Aorta (tissue), 5 donors: ENCODE results near the gene DEUP1. TPM values are rescaled to one million over a fixed set of nuclear protein-coding genes. Genes with fewer than 3 reads are reported as not detected.

Source experiments
- ATAC-seq: fragments of 200-7000 bp; cut with Tn5 transposase; one replicate; pipeline ENCODE4 v1.9.1; 2022; ENCODE audit warnings: moderate library complexity; ENCODE audit not compliant: low FRiP score
- DNase-seq, 2 donors: peaks; one replicate each; pipeline ENCODE4 v3.0.0-alpha.2; 2020
- H3K27ac ChIP-seq, 2 donors: one replicate each; pipeline ENCODE4 v1.5.1; 2013; ENCODE audit warnings: low read length in 2 of 2, mild to moderate bottlenecking in 2 of 2, moderate library complexity in 2 of 2, control low read depth in 1 of 2, inconsistent platforms in 1 of 2, low read depth in 1 of 2
- H3K27me3 ChIP-seq, 2 donors: one replicate each; pipeline ENCODE4 v1.6.1; 2013; ENCODE audit warnings: control low read depth in 1 of 2, low read length in 1 of 2, mild to moderate bottlenecking in 1 of 2, moderate library complexity in 1 of 2; ENCODE audit not compliant: insufficient read depth in 2 of 2, control insufficient read depth in 1 of 2
- H3K36me3 ChIP-seq, 2 donors: one replicate each; pipeline ENCODE4 v1.6.1; 2013; ENCODE audit warnings: control low read depth in 1 of 2, low read length in 1 of 2, mild to moderate bottlenecking in 1 of 2; ENCODE audit not compliant: insufficient read depth in 2 of 2, control insufficient read depth in 1 of 2
- H3K4me1 ChIP-seq, 2 donors: one replicate each; pipeline ENCODE4 v1.6.1; 2013; ENCODE audit warnings: low read length in 2 of 2, control low read depth in 1 of 2, mild to moderate bottlenecking in 1 of 2, moderate library complexity in 1 of 2; ENCODE audit not compliant: insufficient read depth in 2 of 2, control insufficient read depth in 1 of 2
- H3K4me3 ChIP-seq, 2 donors: one replicate each; pipeline ENCODE4 v1.5.1; 2013; ENCODE audit warnings: low read length in 2 of 2, control low read depth in 1 of 2, mild to moderate bottlenecking in 1 of 2
- H3K9me3 ChIP-seq: one replicate; pipeline ENCODE4 v1.6.1; 2013; ENCODE audit warnings: mild to moderate bottlenecking, low read length; ENCODE audit not compliant: control insufficient read depth
- WGBS, 2 donors: extraction: QIAGEN DNeasy Blood & Tissue Kit; methylation state at CpG; one replicate each; pipeline ENCODE4 v1.1.7; 2013; 5-methylcytosine and 5-hydroxymethylcytosine counted together
- intact Hi-C, 2 donors: fragments of 100-400 bp; cut with DNase I; formaldehyde crosslinking; loops; one replicate each; pipeline versions ENCODE4 v1.14.2 to v1.15.0; 2022
- polyA plus RNA-seq, 2 donors: library from polyadenylated mRNA; stranded (reverse); fragments of 200-250 nt; gene quantifications; one replicate each; pipeline ENCODE4 v1.2.3, GENCODE V29; 2013
- total RNA-seq, 2 donors: library from RNA; stranded (reverse); fragmentation: NEBNext Ultra II Directional; extraction: Animal tissue kit (Norgen Biotek cat#: 25700); gene quantifications; one replicate each; pipeline ENCODE4 v1.2.1, GENCODE V29; 2021
- donor health status: healthy with polysubstance abuse.
- donor health status: Bipolar disorder and iron deficiency.
- donor health status: DM: no; HTN: no; CAD: no.
- donor health status: DM: no; HTN: no; CAD: no.
- donor health status: DM: yes; HTN: yes; CAD: no.

The DEUP1 gene
- total and polyA plus RNA-seq, 4 donors: not detected

- Histone ChIP-seq H3K4me1 (no peaks in the 10 kb centered on the region), H3K27me3 (no peaks in the 10 kb centered on the region), H3K4me3 (peak overlapping the region in 1 of 2 donors; percentile 8), H3K36me3 (no peaks in the 10 kb centered on the region), H3K9me3 (no peaks in the 10 kb centered on the region), H3K27ac (no peak overlapping the region)
- ATAC-seq: no peak
- intact Hi-C loops: loop anchor here in 1 of 2 donors (10.0 kb wide), 1 partner anchor 295 kb away; no protein-coding TSS in a partner anchor
- WGBS, 2 donors: 4 to 7% methylated on average over 14 to 16 of the region's 16 CpGs
- no peak for DNase-seq
Measured at GRCh38 chr11:93329936-93330445, 551 bp upstream of the DEUP1 start.

- Histone ChIP-seq H3K27me3 (no peaks in the 10 kb centered on the region), H3K27ac (no peak overlapping the region), H3K36me3 (no peaks in the 10 kb centered on the region), H3K4me3 (no peak overlapping the region), H3K4me1 (peaks cover 0 to 3% of the 10 kb centered on the region in 2 donors), H3K9me3 (no peaks in the 10 kb centered on the region)
- DNase-seq: no peak
- ATAC-seq: no peak
- 68 to 70% methylated on average over 2 of the region's 2 CpGs for WGBS, 2 donors
- intact Hi-C loops: no loop called here
Measured at GRCh38 chr11:93340223-93340622, 9.7 kb downstream of the DEUP1 start.

- Histone ChIP-seq H3K4me3 (no peak overlapping the region), H3K36me3 (no peaks in the 10 kb centered on the region), H3K27me3 (no peaks in the 10 kb centered on the region), H3K9me3 (no peaks in the 10 kb centered on the region), H3K4me1 (peaks cover 0 to 3% of the 10 kb centered on the region in 2 donors), H3K27ac (no peak overlapping the region)
- ATAC-seq (no peak), DNase-seq (no peak)
- 93 to 100% methylated on average over 2 of the region's 2 CpGs for WGBS, 2 donors
- intact Hi-C loops: no loop called here
Measured at GRCh38 chr11:93344855-93345333, 14.4 kb downstream of the DEUP1 start.

- ATAC-seq (no peak), DNase-seq (no peak)
- Histone ChIP-seq H3K36me3 (no peaks in the 10 kb centered on the region), H3K27me3 (no peaks in the 10 kb centered on the region), H3K4me1 (peaks cover 0 to 2% of the 10 kb centered on the region in 2 donors), H3K27ac (no peak overlapping the region), H3K4me3 (no peak overlapping the region), H3K9me3 (peaks cover 2% of the 10 kb centered on the region)
- WGBS, 2 donors: 76 to 79% methylated on average over 2 of the region's 2 CpGs
- intact Hi-C loops: no loop called here
Measured at GRCh38 chr11:93348930-93349329, 18.4 kb downstream of the DEUP1 start.

DNA sequence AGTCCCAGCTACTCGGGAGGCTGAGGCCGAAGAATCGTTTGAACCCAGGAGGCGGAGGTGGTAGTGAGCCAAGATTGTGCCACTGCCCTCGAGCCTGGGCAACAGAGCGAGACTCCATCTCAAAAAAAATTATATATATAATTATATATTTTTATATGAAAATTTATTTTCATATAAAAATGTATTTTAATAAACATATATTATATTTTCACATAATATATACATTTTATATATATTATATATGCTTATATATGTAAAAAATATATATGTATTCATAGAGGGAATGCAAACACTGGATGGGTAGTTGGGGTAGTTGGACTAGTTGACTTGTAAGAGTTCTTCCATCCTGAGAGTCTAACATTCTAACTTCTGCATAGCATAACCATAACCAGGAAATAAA is 20.3 kb downstream of the DEUP1 start:
- intact Hi-C loops: no loop called here
- no peak for DNase-seq
- no peak overlapping the region for H3K27ac ChIP-seq
- no peaks in the 10 kb centered on the region for H3K36me3 ChIP-seq
- peaks cover 2% of the 10 kb centered on the region for H3K9me3 ChIP-seq
- no peak for ATAC-seq
- no peaks in the 10 kb centered on the region for H3K27me3 ChIP-seq
- no peaks in the 10 kb centered on the region for H3K4me1 ChIP-seq
- 95 to 97% methylated on average over 6 of the region's 6 CpGs for WGBS, 2 donors
- no peak overlapping the region for H3K4me3 ChIP-seq

DNA sequence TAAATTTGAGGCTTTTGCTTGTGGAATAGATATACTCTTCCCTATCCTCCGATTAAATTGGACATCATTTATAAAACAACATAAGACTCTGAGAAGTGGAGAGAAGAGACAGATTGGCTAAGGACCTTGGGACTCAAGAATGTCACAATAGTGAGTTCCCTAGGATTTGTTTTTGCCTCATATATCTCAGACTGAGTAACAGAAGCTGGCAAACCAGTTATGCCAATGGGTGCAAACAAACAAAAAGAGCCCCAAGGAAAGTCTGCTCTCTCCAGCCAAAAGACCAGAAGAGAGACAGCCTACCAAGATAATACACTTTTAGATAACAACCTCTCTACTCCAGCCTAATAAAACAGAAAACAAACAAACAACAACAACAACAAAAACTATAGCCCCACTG is 28.9 kb downstream of the DEUP1 start:
- Histone ChIP-seq H3K27me3 (no peaks in the 10 kb centered on the region), H3K4me3 (no peak overlapping the region), H3K36me3 (no peaks in the 10 kb centered on the region), H3K4me1 (no peaks in the 10 kb centered on the region), H3K9me3 (no peaks in the 10 kb centered on the region), H3K27ac (no peak overlapping the region)
- DNase-seq (no peak), ATAC-seq (no peak)
- WGBS, 2 donors: 92% methylated on average over 1 of the region's 1 CpG
- intact Hi-C loops: no loop called here

DNA sequence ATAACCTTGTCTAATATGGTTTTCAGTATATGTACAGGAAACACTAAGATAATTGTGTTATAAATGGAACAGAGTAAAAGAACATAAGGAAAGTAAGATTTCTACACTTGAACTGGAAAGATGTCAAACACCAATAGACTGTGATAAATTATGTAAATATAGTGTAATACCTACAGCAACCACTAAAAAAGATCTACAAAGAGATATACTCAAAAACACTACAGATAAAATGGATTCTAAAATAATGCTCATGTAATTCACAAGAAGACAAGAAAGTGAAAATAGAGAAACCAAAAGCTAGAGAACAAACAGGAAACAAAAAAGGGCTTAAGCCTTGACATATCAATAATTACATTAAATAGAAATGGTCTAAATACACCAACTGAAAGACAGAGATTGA is 30.9 kb downstream of the DEUP1 start:
- DNase-seq (no peak), ATAC-seq (no peak)
- intact Hi-C loops: no loop called here
- no peaks in the 10 kb centered on the region for H3K27me3 ChIP-seq
- no peak overlapping the region for H3K4me3 ChIP-seq
- H3K27ac ChIP-seq: no peak overlapping the region
- no peaks in the 10 kb centered on the region for H3K9me3 ChIP-seq
- H3K36me3 ChIP-seq: no peaks in the 10 kb centered on the region
- no peaks in the 10 kb centered on the region for H3K4me1 ChIP-seq

- no peak overlapping the region for H3K27ac ChIP-seq
- H3K27me3 ChIP-seq: no peaks in the 10 kb centered on the region
- H3K36me3 ChIP-seq: no peaks in the 10 kb centered on the region
- WGBS, 2 donors: 86 to 93% methylated on average over 2 of the region's 2 CpGs
- intact Hi-C loops: no loop called here
- no peak for ATAC-seq
- H3K9me3 ChIP-seq: no peaks in the 10 kb centered on the region
- no peak overlapping the region for H3K4me3 ChIP-seq
- no peak for DNase-seq
- no peaks in the 10 kb centered on the region for H3K4me1 ChIP-seq
Measured at GRCh38 chr11:93368022-93368421, 37.5 kb downstream of the DEUP1 start.

- 56 to 68% methylated on average over 2 of the region's 2 CpGs for WGBS, 2 donors
Measured at GRCh38 chr11:93370260-93370659, 39.7 kb downstream of the DEUP1 start.

More at GRCh38 chr11:93370260-93370659, 39.7 kb downstream of the DEUP1 start:
- Histone ChIP-seq H3K27ac (no peak overlapping the region), H3K27me3 (no peaks in the 10 kb centered on the region), H3K4me1 (no peaks in the 10 kb centered on the region), H3K36me3 (no peaks in the 10 kb centered on the region), H3K4me3 (no peak overlapping the region), H3K9me3 (no peaks in the 10 kb centered on the region)
- intact Hi-C loops: no loop called here
- DNase-seq (no peak), ATAC-seq (no peak)
